Gastrocnemius medialis (tissue), 4 donors: ENCODE results near the gene KLK5.

Experiments used
- POLR2A ChIP-seq, 2 donors: fragments of 450-650 bp; IDR thresholded peaks; one replicate each; pipeline ENCODE4 v1.6.1; 2017; ENCODE audit warnings: antibody characterized with exemption in 2 of 2, mild to moderate bottlenecking in 2 of 2, moderate library complexity in 2 of 2
- TF ChIP-seq, protein P1 (sequence below), 5 experiments: fragments of 450-650 bp in 3 of 5; fragments of 200-600 bp in 2 of 5; sonication (generic) in 2 of 5; IDR thresholded peaks in 4 of 5; conservative IDR thresholded peaks in 1 of 5; 1 replicate in 4 of 5; 2 replicates in 1 of 5; pipeline ENCODE4 v1.5.1; 2016 to 2019; ENCODE audit warnings: antibody characterized with exemption in 5 of 5, mild to moderate bottlenecking in 3 of 5, moderate library complexity in 3 of 5

GRCh38 chr19:50992666-50993035 is 39.8 kb upstream of the KLK5 start:
- TF ChIP-seq, protein P1, sequence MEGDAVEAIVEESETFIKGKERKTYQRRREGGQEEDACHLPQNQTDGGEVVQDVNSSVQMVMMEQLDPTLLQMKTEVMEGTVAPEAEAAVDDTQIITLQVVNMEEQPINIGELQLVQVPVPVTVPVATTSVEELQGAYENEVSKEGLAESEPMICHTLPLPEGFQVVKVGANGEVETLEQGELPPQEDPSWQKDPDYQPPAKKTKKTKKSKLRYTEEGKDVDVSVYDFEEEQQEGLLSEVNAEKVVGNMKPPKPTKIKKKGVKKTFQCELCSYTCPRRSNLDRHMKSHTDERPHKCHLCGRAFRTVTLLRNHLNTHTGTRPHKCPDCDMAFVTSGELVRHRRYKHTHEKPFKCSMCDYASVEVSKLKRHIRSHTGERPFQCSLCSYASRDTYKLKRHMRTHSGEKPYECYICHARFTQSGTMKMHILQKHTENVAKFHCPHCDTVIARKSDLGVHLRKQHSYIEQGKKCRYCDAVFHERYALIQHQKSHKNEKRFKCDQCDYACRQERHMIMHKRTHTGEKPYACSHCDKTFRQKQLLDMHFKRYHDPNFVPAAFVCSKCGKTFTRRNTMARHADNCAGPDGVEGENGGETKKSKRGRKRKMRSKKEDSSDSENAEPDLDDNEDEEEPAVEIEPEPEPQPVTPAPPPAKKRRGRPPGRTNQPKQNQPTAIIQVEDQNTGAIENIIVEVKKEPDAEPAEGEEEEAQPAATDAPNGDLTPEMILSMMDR (IDR thresholded peaks at IDR 0.05 in 4 of 5, conservative IDR thresholded peaks at IDR 0.05 in 1 of 5): no peak
- TF ChIP-seq POLR2A (IDR thresholded peaks at IDR 0.05): no peak
